A549 (cell line): ENCODE data around the gene CAMTA1. TPM values are rescaled to one million over a fixed set of nuclear protein-coding genes. Genes with fewer than 3 reads are reported as not detected.

Experiments used
- ATAC-seq, 2 experiments: fragments of 200-7000 bp in 1 of 2; fragments of >200 bp in 1 of 2; cut with Nextera tagmentation in 1 of 2; cut with Tn5 transposase in 1 of 2; 3 replicates each; pipeline versions ENCODE4 v1.8.0 to v1.9.1; 2018 to 2020; ENCODE audit warnings: mild to moderate bottlenecking in 1 of 2, moderate library complexity in 1 of 2
- CTCF ChIA-PET: fragments of 300-600 bp; sonication (Branson Sonifier 250); formaldehyde crosslinking; extraction: SDS; loops from one replicate; lab custom pipeline; 2021; ENCODE audit warnings: antibody characterized with exemption, inconsistent platforms; lab: Yijun Ruan, JAX
- POLR2A ChIA-PET: fragments of 350-600 bp; formaldehyde crosslinking; extraction: SDS; loops from one replicate; lab custom pipeline; 2021; ENCODE audit warnings: antibody characterized with exemption, inconsistent platforms; lab: Yijun Ruan, JAX
- DNase-seq, 2 experiments: peaks; one replicate each; pipeline versions ENCODE4 v3.0.0 to v3.0.0-alpha.2; 2011 to 2016; ENCODE audit warnings: low read depth in 1 of 2, low spot score in 1 of 2
- FAIRE-seq: peaks from 2 replicates; lab custom pipeline; 2011; peaks lifted over from hg19 to GRCh38; lab: Jason Lieb, UNC
- H3K27ac ChIP-seq, 2 experiments: fragments of >200 bp; sonication (Bioruptor Twin); formaldehyde crosslinking; 3 replicates each; pipeline ENCODE4 v1.5.1; 2016 to 2017
- H3K4me1 ChIP-seq: fragments of >200 bp; sonication (Bioruptor Twin); formaldehyde crosslinking; 3 replicates; pipeline ENCODE4 v1.6.1; 2016
- H3K4me2 ChIP-seq: fragments of >200 bp; sonication (Bioruptor Twin); formaldehyde crosslinking; 3 replicates; pipeline ENCODE4 v1.6.1; 2016
- H3K4me3 ChIP-seq: fragments of >200 bp; sonication (Bioruptor Twin); formaldehyde crosslinking; 3 replicates; pipeline ENCODE4 v1.5.1; 2016
- H3K9me3 ChIP-seq: fragments of >200 bp; sonication (Bioruptor Twin); formaldehyde crosslinking; 3 replicates; pipeline ENCODE4 v1.6.1; 2016
- BHLHE40 ChIP-seq: IDR thresholded peaks from 2 replicates; pipeline ENCODE4 v1.6.1; 2012; ENCODE audit warnings: low read depth, low read length, inconsistent platforms
- CBX2 ChIP-seq: fragments of 200-600 bp; sonication (generic); IDR thresholded peaks from 2 replicates; pipeline ENCODE4 v1.6.1; 2016; ENCODE audit warnings: low read depth, mild to moderate bottlenecking, borderline replicate concordance
- CBX8 ChIP-seq: fragments of 200-600 bp; sonication (generic); IDR thresholded peaks from 2 replicates; pipeline ENCODE4 v1.6.1; 2016
- CHD2 ChIP-seq: fragments of 150-350 bp; IDR thresholded peaks from 2 replicates; pipeline ENCODE4 v1.6.1; 2014; ENCODE audit warnings: low read length; ENCODE audit not compliant: partially characterized antibody
- CHD4 ChIP-seq: fragments of 200-600 bp; sonication (generic); IDR thresholded peaks from 2 replicates; pipeline ENCODE4 v1.6.1; 2016; ENCODE audit warnings: antibody characterized with exemption, mild to moderate bottlenecking, borderline replicate concordance
- EP300 ChIP-seq, 2 experiments: fragments of >200 bp; sonication (Bioruptor Twin); formaldehyde crosslinking; IDR thresholded peaks; 2 replicates in 1 of 2; 3 replicates in 1 of 2; pipeline ENCODE4 v1.6.1; 2016 to 2017
- ESRRA ChIP-seq: fragments of 150-350 bp; IDR thresholded peaks from 2 replicates; pipeline ENCODE4 v1.6.1; 2014; ENCODE audit warnings: mild to moderate bottlenecking, low read length, borderline replicate concordance
- FOXS1 ChIP-seq: fragments of 250-450 bp; sonication (Bioruptor Pico); IDR thresholded peaks from 2 replicates; pipeline ENCODE4 v1.5.0; 2020; ENCODE audit warnings: mild to moderate bottlenecking, moderate library complexity
- JUN ChIP-seq, 2 experiments: fragments of >200 bp; sonication (Bioruptor Twin); formaldehyde crosslinking; IDR thresholded peaks; 2 replicates in 1 of 2; 3 replicates in 1 of 2; pipeline ENCODE4 v1.6.1; 2016 to 2017
- JUNB ChIP-seq: fragments of >200 bp; sonication (Bioruptor Twin); formaldehyde crosslinking; IDR thresholded peaks from 2 replicates; pipeline ENCODE4 v1.6.1; 2016
- KDM1A ChIP-seq: fragments of 200-600 bp; sonication (generic); IDR thresholded peaks from 2 replicates; pipeline ENCODE4 v1.6.1; 2016; ENCODE audit warnings: low read depth, mild to moderate bottlenecking
- KDM5A ChIP-seq: fragments of 200-600 bp; sonication (generic); IDR thresholded peaks from 2 replicates; pipeline ENCODE4 v1.6.1; 2016; ENCODE audit warnings: antibody characterized with exemption, mild to moderate bottlenecking
- MAFK ChIP-seq: fragments of 450-650 bp; IDR thresholded peaks from 2 replicates; pipeline ENCODE4 v1.6.1; 2014; ENCODE audit not compliant: partially characterized antibody
- MAZ ChIP-seq: fragments of 150-350 bp; IDR thresholded peaks from 2 replicates; pipeline ENCODE4 v1.6.1; 2014; ENCODE audit warnings: antibody characterized with exemption, low read depth, low read length, borderline replicate concordance
- NPAS2 ChIP-seq: fragments of 250-450 bp; sonication (Bioruptor Pico); IDR thresholded peaks from 2 replicates; pipeline ENCODE4 v1.8.0; 2022; ENCODE audit warnings: mild to moderate bottlenecking, moderate library complexity, borderline replicate concordance
- POLR2AphosphoS2 ChIP-seq: conservative IDR thresholded peaks from 2 replicates; pipeline ENCODE4 v1.6.1; 2012; ENCODE audit warnings: low read length, improper control_type of control experiment, inconsistent platforms
- RAD21 ChIP-seq, 2 experiments: fragments of >200 bp in 1 of 2; sonication (Bioruptor Twin) in 1 of 2; formaldehyde crosslinking in 1 of 2; IDR thresholded peaks in 1 of 2; conservative IDR thresholded peaks in 1 of 2; 2 replicates in 1 of 2; 3 replicates in 1 of 2; pipeline ENCODE4 v1.6.1; 2012 to 2018; ENCODE audit warnings: inconsistent platforms in 1 of 2
- SMC3 ChIP-seq: fragments of >200 bp; sonication (Bioruptor Twin); formaldehyde crosslinking; IDR thresholded peaks from 3 replicates; pipeline ENCODE4 v1.6.1; 2018; ENCODE audit warnings: inconsistent platforms
- TFCP2L1 ChIP-seq: fragments of 250-450 bp; sonication (Bioruptor Pico); IDR thresholded peaks from 2 replicates; pipeline ENCODE4 v1.5.0; 2021; ENCODE audit warnings: mild to moderate bottlenecking
- ZFP36 ChIP-seq: fragments of 450-650 bp; IDR thresholded peaks from 2 replicates; pipeline ENCODE4 v1.6.1; 2014; ENCODE audit warnings: borderline replicate concordance; ENCODE audit not compliant: partially characterized antibody
- WGBS: methylation state at CpG from one replicate; pipeline ENCODE4 v1.1.6; 2017; ENCODE audit errors: missing lambda C conversion rate; 5-methylcytosine and 5-hydroxymethylcytosine counted together
- polyA plus RNA-seq, 4 experiments: library from polyadenylated mRNA; depleted of rRNA in 3 of 4; stranded (reverse); fragments of >200 nt; fragmentation: RNase III in 1 of 4; extraction: RNeasy Plus Mini Kit Qiagen cat#74134 plus additional on column Dnase treatment in 1 of 4; gene quantifications; 2 replicates in 3 of 4; 3 replicates in 1 of 4; pipeline ENCODE4 v1.2.3, GENCODE V29; 2011 to 2017
- TF ChIP-seq, protein P1 (sequence below): IDR thresholded peaks from 2 replicates; pipeline ENCODE4 v1.6.1; 2012; ENCODE audit warnings: low read depth, borderline replicate concordance
- TF ChIP-seq, protein P2 (sequence below): fragments of 450-650 bp; IDR thresholded peaks from 2 replicates; pipeline ENCODE4 v1.6.1; 2014; ENCODE audit warnings: antibody characterized with exemption
- TF ChIP-seq, protein P3 (sequence below): fragments of 150-350 bp; IDR thresholded peaks from 2 replicates; pipeline ENCODE4 v1.6.1; 2014; ENCODE audit warnings: low read depth, mild to moderate bottlenecking, low read length
- TF ChIP-seq, protein P4 (sequence below): IDR thresholded peaks from 2 replicates; pipeline ENCODE4 v1.6.1; 2012

CAMTA1 gene
- polyA plus RNA-seq, 2 of the 4 experiments (the other 2 are of a cell fraction): 58.8 to 75.0 TPM

DNA sequence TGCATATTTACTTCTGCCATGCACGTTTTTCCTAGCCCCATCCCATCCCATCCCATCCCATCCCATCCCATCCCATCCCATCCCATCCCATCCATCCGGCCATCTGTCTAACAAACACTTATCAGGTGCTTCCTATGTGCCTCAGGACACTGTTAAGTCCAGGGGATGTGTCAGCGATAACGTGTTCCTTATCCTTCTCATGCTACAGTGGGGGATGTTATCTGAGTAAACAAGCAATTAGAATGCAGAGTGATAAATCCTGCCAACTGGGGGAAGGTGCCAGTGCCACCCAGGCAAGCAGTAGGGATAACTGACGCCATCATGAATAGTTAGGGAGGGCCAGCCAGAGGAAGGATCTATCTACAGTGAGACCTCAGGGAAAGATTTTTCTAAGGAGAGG is 304.2 kb downstream of the CAMTA1 start:
- FAIRE-seq: no peak
- no peak overlapping the region for H3K27ac ChIP-seq
- CTCF ChIA-PET: interaction anchor here (1.6 kb wide), 1 partner anchor 47 kb away, joined by 5 read pairs; no protein-coding TSS in a partner anchor
- ATAC-seq: no peak
- no peak for DNase-seq
- no peak overlapping the region for H3K4me2 ChIP-seq
- H3K4me3 ChIP-seq: no peak overlapping the region
- no peak for TF ChIP-seq CHD4
- no peak for TF ChIP-seq CBX2
- TF ChIP-seq JUN (IDR thresholded peaks at IDR 0.05): no peak
- TF ChIP-seq MAFK: no peak
- TF ChIP-seq ESRRA: no peak
- TF ChIP-seq NPAS2 (CRISPR knock-in tag): no peak
- no peak for TF ChIP-seq MAZ
- no peak for TF ChIP-seq SMC3
- TF ChIP-seq, protein P1, sequence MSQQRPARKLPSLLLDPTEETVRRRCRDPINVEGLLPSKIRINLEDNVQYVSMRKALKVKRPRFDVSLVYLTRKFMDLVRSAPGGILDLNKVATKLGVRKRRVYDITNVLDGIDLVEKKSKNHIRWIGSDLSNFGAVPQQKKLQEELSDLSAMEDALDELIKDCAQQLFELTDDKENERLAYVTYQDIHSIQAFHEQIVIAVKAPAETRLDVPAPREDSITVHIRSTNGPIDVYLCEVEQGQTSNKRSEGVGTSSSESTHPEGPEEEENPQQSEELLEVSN: no peak
- no peak for TF ChIP-seq TFCP2L1 (CRISPR knock-in tag)
- no peak for TF ChIP-seq KDM1A
- TF ChIP-seq JUNB: no peak
- no peak for TF ChIP-seq POLR2AphosphoS2
- no peak for TF ChIP-seq FOXS1 (CRISPR knock-in tag)
- no peak for TF ChIP-seq ZFP36
- no peak for TF ChIP-seq RAD21 (conservative IDR thresholded peaks at IDR 0.05 in 1 of 2, IDR thresholded peaks at IDR 0.05 in 1 of 2)
- no peak for TF ChIP-seq CBX8
- TF ChIP-seq CHD2: no peak
- TF ChIP-seq, protein P2, sequence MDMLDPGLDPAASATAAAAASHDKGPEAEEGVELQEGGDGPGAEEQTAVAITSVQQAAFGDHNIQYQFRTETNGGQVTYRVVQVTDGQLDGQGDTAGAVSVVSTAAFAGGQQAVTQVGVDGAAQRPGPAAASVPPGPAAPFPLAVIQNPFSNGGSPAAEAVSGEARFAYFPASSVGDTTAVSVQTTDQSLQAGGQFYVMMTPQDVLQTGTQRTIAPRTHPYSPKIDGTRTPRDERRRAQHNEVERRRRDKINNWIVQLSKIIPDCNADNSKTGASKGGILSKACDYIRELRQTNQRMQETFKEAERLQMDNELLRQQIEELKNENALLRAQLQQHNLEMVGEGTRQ: no peak
- TF ChIP-seq, protein P3, sequence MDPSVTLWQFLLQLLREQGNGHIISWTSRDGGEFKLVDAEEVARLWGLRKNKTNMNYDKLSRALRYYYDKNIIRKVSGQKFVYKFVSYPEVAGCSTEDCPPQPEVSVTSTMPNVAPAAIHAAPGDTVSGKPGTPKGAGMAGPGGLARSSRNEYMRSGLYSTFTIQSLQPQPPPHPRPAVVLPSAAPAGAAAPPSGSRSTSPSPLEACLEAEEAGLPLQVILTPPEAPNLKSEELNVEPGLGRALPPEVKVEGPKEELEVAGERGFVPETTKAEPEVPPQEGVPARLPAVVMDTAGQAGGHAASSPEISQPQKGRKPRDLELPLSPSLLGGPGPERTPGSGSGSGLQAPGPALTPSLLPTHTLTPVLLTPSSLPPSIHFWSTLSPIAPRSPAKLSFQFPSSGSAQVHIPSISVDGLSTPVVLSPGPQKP: no peak
- WGBS: 54% methylated on average over 4 of the region's 5 CpGs
- no peaks in the 10 kb centered on the region for H3K9me3 ChIP-seq
- H3K4me1 ChIP-seq: no peaks in the 10 kb centered on the region
- POLR2A ChIA-PET: no interaction called here

DNA sequence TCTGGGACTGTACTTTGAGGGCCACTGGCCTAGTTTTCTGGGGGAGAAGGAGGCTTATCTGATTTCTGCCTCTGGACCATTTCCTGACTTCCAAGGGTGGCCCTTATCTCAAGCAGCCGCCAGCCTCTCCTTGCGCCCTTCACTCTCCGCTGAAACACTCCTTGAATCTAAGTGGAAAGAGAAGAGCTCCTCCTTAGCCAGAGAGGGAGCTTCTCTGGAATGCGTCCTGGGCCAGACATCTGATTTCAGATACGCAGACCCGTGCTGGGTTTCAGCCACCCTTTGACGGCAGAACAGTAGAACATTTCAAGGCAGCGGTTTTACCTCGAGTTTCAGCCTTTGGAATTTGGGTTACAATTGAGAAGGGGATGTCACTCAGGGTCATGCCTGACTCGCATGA is 308.0 kb downstream of the CAMTA1 start:
- TF ChIP-seq ESRRA: no peak
- no peak for TF ChIP-seq POLR2AphosphoS2
- no peak for TF ChIP-seq EP300 (IDR thresholded peaks at IDR 0.05)
- TF ChIP-seq KDM5A: no peak
- TF ChIP-seq, protein P4, sequence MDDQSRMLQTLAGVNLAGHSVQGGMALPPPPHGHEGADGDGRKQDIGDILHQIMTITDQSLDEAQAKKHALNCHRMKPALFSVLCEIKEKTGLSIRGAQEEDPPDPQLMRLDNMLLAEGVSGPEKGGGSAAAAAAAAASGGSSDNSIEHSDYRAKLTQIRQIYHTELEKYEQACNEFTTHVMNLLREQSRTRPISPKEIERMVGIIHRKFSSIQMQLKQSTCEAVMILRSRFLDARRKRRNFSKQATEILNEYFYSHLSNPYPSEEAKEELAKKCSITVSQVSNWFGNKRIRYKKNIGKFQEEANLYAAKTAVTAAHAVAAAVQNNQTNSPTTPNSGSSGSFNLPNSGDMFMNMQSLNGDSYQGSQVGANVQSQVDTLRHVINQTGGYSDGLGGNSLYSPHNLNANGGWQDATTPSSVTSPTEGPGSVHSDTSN: no peak
- no peak for TF ChIP-seq BHLHE40
- TF ChIP-seq, all 56 proteins: peak for 0
- ChIA-PET CTCF (interaction anchor here (0.6 to 2.0 kb wide), 2 partner anchors 8 to 210 kb away, joined by 3 to 5 read pairs; no protein-coding TSS in a partner anchor), POLR2A (no interaction called here)
- 85% methylated on average over 5 of the region's 10 CpGs for WGBS
- no peaks in the 10 kb centered on the region for H3K4me1 ChIP-seq
- DNase-seq (no peak), FAIRE-seq (no peak), ATAC-seq (no peak)
- no peak overlapping the region for H3K27ac ChIP-seq
- no peak overlapping the region for H3K4me3 ChIP-seq
- H3K4me2 ChIP-seq: no peak overlapping the region
- no peaks in the 10 kb centered on the region for H3K9me3 ChIP-seq
